Kidney capillary endothelial cell (primary cell): ENCODE measurements around the gene NCEH1.
"Not testable (repeated sequence)": the region's sequence is repeated elsewhere in the genome, so short reads cannot be mapped to it uniquely, and the experiment has no call there.

Experiments
- DNase-seq: peaks from one replicate; pipeline ENCODE4 v3.0.0-alpha.2; 2018; ENCODE audit warnings: low spot score

NCEH1 gene

GRCh38 chr3:172710664-172711453 lies at the start of gene NCEH1:
Gene NCEH1, minus strand, starts transcription at chr3:172711067. Its CDS starts 83 bp downstream, at chr3:172710984.
- DNase-seq, result peak; percentile 100

GRCh38 chr3:172760416-172760815 lies 49.5 kb upstream of the NCEH1 start:
- DNase-seq, result not testable (repeated sequence)

DNA sequence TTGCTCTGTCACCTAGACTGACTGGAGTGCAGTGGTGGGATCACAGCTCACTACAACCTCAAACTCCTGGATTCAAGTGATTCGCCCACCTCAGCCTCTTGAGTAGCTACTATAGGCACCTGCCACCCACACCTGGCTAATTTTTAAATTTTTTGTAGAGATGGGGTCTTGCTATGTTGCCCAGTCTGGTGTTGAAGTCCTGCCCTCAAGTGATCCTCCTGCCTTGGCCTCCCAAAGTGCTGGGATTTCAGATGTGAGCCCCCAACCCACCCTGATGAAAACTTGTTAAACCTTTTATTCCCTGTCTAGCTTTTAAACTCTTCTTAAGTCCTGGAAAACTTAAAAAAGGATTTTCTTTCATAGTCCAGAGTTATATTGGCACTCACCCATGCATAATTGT lies 42.3 kb upstream of the NCEH1 start:
- no peak for DNase-seq

DNA sequence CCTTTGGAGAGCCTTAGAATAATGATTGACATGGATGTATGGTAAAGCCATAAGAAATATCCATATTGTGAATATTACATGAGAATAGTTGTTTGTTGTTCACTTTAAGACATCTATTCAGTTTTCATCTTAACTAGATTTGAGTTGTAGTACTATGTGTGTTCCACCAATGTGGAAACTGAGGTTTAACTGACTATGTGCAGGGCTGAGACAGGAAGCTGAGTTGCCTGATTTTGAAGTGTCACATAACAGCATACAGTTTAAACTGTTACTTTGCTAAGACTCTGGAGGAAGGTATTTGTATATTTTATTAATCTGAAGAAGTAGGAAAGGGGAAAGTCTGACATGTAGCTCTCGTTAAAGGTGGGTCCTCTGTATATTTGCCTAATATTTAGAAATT lies 41.8 kb upstream of the NCEH1 start:
- no peak for DNase-seq

- DNase-seq, result peak; percentile 32
Measured at GRCh38 chr3:172751175-172751704, 40.4 kb upstream of the NCEH1 start.

DNA sequence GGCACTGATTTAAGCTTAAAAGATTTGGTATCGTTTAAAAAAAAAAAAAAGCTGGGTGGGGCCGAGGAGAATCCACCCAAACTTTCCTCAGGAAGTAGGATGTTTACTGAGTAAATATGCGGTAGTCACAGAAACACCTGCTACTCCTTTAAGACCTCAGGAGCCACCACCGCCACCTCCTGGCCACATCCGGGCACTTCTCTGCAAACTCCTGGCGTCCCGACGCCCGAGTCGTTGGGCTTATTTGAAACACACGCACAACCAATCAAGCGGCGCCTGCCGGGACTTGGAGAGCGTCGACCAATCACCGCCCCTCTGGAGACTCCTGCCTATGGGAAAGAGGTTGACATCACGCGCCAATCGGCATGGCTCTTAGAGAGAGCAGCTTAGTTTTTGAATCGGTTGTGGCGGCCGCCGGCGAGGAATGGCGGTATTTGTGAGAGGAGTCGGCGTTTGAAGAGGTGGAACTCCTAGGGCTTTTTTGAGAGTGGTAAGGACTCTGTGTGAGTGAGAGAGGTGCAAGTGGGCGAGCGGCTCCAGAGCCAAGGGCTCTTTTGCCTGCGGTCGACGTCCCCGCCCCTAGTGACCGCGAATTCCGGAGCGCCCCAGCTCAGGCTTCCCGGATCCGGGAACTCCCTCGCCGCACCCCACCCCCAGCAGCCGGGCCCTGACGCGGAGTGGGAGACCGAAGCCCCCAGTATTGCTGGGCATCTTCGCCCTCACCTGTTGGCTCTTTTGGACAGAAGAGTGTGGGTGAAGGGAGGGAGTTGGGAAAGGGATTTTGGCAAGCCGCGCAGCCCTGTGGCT lies 39.7 kb upstream of the NCEH1 start, which contains the start of gene ECT2:
Gene ECT2, plus strand, starts transcription at position 359 of the 807 bp plus-strand sequence. CDS start 3,805 bp downstream, outside the sequence.
- peak; percentile 100 for DNase-seq

DNA sequence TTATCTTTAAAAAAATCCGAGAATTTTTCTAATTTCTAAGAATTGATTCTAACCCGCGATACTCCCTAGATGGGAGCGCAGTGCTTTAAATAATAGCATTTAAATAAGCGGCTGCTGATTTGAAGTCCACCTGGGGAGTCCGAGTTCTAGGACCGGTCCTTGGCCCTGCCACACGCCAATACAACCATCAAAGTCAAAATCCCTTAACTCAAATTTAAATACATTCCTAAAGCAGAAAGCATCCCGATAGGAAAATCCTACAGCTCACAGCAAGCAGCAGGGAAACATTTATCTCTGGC lies 39.2 kb upstream of the NCEH1 start:
- no peak for DNase-seq

- DNase-seq, result peak; percentile 91
Measured at GRCh38 chr3:172749230-172749965, 38.5 kb upstream of the NCEH1 start.

DNA sequence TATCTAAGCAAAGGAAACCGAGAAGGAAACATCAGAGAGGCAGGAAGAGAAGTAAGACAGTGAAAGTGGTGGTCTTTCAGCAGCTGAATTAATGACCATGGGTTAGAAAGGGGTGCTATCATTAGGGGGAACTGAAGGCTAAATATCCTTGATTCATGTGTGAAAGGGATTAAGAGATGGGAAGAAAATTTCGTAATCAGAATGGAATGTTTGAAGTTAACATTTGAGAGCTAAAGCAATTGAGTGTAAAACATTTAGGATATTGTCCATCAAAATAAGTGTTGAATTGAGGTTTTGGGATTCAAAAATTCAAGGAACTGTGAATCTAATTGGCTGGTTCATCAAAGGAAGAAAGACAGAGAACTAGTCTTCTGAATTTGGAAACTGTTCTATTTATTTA lies 35.6 kb upstream of the NCEH1 start:
- no peak for DNase-seq

GRCh38 chr3:172739462-172739861 lies 28.6 kb upstream of the NCEH1 start:
- DNase-seq, result no peak

DNA sequence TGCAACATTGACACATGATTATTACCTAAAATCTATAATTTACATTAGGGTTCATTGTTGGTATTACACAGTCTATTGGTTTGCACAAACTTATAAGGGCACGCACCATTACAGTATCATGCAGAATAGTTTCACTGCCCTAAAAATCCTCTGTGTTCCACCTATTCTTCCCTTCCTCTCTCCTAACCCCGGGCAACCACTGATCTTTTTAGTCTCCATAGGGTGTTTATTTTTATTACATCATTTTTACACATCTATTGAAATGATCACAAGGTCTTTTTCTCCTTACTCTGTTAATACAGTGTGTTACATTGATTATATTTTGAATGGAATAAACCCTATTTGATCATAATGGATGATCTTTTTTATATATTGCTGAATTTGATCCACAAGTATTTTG lies 24.1 kb upstream of the NCEH1 start:
- no peak for DNase-seq

- DNase-seq, result no peak
Measured at GRCh38 chr3:172726380-172726779, 15.5 kb upstream of the NCEH1 start.

- DNase-seq, result not testable (repeated sequence)
Measured at GRCh38 chr3:172722536-172723040, 11.7 kb upstream of the NCEH1 start.

DNA sequence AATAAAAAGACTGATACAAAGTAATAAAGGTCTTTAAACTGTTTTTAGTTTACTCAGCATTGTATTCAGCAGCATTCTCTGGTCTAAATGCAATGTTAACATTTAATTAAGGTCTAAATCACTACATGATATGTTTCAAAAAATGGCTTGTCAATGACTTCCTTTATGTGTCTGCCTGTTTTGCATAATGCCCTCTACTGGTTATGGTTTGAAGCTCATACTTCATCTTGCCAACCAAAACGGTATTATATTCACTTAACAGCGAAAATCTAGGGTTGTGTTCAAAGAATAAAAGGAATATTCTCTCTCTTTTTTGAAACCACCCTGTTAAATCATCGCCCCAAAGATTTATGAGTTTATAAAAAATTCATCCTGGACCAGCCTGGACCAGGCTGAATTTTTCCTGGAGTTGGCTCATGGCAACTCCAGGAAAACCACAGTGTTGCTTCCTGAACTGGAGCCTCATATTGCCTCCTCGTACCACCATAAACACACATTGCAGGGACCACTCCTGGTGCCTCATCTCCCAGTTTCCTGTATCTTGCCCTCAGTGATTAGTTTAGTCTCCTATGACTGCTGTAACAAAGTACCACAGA lies 6.7 kb upstream of the NCEH1 start:
- DNase-seq, result peak; percentile 4

DNA sequence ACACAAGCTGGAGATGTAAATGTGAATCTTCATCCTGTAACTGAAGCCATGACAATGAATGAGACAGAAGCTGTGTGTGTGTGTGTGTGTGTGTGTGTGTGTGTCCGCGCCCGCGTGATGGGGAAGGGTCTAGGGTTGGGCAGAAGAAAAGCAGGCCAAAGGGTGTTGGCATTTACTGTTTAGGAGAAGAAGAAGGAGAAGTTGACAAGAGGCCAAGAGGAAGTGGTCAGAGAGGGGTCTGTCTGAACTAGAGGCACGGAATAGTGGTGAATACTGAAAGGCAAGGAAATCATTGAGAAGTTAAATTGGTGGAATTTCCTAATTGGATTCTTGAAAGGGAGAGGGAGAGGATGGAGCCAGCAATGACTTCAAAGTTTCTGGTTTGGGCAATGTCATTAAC lies 5.6 kb upstream of the NCEH1 start:
- no peak for DNase-seq

- no peak for DNase-seq
Measured at GRCh38 chr3:172713316-172713715, 2.4 kb upstream of the NCEH1 start.

DNA sequence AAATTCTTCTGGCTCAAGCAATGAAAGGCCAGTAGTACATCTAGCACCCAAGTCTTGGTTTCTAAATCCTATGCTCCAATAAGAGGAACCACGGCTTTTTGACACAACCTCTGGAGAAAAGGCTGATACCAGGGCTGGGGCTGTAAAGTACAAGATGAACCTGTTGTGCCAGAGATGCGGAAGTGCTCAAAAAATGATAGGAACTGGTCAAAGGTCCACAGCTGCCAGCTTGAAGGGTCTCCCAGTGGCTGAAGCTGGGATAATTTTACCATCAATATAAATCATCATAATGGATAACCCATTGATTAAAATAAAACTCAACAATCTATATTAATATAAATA lies 558 bp upstream of the NCEH1 start:
- no peak for DNase-seq

DNA sequence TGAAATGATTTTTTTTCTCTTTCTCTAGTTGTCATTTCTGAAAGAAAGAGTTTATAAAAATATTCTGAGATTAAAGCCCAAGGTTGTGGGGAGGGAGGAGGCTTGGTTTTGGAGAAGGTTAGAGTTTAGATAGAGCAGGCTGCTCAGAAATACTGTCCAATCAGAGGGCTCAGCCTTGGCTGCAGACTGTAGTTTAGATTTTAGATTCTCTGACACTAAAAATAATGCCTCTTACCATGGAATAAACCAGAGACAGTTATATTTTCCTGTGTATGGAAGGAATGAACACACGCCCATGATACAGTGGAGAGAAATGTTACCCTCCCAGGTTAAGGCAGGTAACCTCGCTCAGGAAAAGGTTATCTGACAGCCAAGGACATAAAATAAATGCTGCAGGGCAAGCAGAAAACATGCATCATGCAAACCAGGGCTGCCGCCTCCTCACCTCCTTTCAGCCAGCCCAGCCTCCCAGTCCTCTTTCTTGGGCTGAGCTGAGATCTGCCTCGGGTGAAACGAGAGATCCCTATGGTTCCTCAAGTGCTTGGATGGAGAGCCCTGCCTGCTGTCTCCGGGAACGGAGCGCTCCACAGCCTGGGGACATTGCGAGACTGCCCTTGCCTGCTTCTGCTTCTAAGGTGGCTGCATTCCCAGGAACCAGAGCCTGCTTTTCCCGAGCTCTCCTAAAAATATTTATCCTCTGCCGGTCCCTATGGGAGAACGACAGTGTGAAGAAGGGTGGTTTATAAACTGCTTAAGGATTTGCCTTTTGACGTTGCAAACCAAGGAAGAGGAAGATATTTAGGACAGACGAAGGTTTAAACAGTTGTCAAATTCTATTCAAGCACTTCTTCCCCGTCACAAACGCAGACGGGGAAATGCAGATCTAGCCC lies 848 bp downstream of the NCEH1 start:
- DNase-seq, result peak; percentile 34

- DNase-seq, result no peak
Measured at GRCh38 chr3:172708921-172709773, 1.7 kb downstream of the NCEH1 start.

GRCh38 chr3:172707967-172708366 lies 2.9 kb downstream of the NCEH1 start:
- DNase-seq, result no peak
